NK-92 (cell line): ENCODE results near the gene ADAM12.

Source experiments
- DNase-seq: peaks from one replicate; lab custom pipeline; 2025; ENCODE audit not compliant: unreplicated experiment; lab: John Stamatoyannopoulos, UW

ADAM12 gene

GRCh38 chr10:126092366-126093215 lies 295.7 kb downstream of the ADAM12 start:
- no peak for DNase-seq

DNA sequence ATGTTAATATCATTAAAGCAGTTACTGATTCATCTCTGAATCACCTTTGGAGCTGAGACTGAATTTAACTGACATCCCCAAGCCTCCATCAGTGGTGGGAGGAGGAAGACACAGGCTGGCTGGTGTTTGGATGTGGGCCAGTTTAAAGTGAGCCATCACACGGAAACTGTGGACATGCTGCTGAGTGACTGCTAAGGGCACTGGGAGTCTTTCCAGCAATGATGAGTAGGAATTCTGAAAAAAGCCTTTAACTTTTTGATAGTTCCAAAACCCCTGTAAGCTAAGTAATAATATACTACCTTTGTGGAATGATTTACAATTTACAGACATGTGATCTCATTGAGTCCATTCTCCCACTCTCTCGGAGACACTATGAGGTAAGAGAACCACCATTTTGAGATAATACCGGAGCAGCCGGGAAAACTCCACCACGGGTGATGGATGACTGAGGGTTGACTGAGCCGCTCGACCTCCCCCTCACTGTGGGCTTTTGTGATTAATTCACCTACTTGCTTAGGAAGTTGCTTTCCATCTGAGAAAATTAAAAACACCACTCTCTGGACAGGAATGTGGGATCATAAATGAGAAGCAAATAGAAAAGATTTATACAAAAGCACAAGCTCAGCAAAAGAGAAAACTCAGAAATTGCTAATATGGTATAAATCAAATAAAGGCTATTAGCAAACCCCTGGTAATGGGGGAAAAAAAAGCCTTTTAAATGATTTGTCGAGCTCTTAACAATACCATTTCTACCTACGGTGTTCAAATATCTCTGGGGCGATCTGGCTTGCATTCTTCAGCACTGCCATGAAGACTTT lies 297.2 kb downstream of the ADAM12 start:
- DNase-seq: no peak

- no peak for DNase-seq
Measured at GRCh38 chr10:126090443-126090842, 297.8 kb downstream of the ADAM12 start.

DNA sequence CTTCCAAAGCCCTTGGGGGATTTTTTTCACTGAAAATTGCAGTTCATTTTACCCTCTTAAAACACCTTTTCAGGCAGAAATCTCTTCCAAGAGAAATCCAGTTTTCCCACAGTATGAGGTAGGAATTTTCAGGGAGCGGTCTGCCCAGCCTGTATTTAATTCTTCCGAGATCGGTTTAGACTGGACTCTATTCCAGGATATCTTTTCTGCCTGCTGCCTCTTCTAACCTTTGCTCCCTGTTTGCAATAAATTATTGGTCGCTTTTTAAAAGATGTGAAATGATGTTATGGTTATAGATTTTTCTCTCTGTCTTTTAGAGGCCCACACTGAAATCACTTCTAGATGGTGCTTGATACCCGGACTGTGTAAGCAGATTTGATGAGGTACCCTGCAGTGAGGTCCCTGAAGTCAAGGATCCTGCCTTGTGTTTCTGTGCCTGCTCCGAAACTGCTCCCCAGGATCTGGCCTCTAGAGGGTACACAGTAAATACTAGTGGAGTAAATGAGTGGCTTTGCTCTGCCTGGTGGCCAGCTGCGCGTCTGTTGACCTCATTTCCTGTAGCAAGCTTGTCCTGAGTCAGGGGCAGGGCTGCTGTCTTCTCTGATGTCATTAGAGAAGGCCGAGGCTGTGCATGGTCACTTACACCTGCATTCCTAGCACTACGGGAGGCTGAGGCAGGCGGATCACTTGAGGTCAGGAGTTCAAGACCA lies 300.3 kb downstream of the ADAM12 start:
- DNase-seq: no peak

GRCh38 chr10:126087153-126087680 lies 301.1 kb downstream of the ADAM12 start:
- DNase-seq: no peak

DNA sequence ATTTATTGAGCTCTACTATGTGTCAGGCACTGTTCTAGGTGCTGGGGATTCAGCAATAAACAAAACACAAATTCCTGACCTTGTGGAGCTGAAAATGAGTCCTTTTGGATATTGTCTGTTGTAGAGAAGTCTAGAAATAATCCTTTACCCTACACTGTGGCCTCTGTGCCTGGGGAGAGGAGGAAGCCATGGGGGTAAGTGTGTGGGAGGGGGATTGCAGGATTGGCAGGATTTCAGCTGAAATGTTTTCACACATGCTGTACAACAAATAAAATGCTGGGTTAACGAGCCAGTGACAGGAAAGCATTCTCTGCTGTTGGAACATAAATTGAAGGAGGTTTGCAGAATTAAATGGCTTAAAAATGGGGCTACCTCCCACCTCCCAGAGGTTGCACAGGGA lies 302.5 kb downstream of the ADAM12 start:
- no peak for DNase-seq

- DNase-seq: no peak
Measured at GRCh38 chr10:126084369-126084768, 303.9 kb downstream of the ADAM12 start.

GRCh38 chr10:126083009-126083408 lies 305.3 kb downstream of the ADAM12 start:
- DNase-seq: no peak

DNA sequence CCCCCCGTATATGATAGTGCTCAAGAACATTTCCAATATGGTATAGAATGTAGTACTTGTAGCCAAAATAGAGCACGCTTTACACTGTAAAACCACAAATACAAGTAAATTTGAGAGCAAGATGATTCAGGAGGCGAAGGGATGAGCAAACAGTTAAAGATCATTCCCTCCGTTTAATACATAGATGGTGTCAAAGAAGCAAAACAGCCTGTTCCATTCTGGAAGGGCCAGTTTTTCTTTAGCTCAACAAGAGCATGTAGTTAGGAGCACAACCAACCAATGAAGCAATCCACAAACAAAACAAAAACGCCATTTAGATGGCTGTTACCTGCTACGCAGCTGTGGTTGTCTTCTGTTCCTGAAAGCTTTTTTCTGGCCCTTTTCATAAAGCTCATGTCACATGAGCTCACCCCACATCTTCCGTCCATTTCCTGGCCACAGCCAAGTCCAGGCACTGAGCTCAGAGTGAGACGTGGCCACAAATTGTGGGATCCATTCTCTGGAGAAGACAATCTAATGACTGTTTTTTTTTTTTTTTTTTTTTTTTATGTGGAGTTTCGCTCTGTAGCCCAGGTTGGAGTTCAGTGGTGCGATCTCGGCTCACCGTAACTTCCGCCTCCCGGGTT lies 306.3 kb downstream of the ADAM12 start:
- DNase-seq: no peak

DNA sequence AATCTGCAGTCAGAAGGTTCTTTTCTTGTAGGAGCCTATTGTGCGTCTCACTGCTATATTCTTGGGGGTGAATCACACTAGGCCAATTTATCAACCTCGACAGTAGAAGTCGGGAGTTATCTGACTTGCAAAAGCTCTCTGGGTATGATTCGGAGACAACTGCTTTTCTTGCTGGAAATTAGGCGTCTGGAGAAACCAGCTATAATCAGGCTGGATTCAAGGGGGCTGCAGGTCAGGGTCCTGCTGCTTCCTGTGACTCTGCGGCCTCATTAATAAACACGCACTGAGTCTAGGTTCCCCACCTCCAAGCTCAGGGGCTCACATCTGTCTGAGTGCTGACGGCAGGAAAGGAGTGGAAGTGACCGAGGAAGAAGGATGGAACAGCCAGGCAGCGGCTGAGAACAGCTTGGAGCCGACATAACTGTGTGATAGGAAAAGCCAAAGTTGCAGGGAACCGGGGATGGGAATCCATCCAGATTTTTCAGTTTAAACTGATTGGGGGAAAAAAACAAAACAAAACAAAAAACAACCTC lies 307.3 kb downstream of the ADAM12 start:
- no peak for DNase-seq

GRCh38 chr10:126080291-126080825 lies 307.9 kb downstream of the ADAM12 start:
- DNase-seq: no peak

GRCh38 chr10:126075009-126075408 lies 313.3 kb downstream of the ADAM12 start:
- no peak for DNase-seq

DNA sequence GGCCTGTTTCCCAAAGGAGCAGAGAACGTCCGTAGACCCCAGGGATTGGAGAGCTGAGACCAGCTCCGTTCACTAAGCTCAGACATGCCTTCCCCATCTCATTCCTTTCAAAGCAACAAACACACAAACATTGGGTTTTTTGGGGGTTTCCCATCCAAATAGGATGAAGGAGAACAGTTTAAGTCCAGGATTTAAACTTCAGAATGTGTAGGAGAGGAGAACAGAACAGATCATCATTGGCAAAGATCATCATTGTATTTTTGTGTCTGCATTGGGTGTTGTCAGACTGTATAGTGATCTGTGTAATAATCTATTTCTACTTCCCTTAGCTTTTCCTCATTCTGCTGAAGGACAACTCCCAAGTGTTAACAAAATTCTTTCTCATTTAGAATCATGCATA lies 314.0 kb downstream of the ADAM12 start:
- no peak for DNase-seq

GRCh38 chr10:126073606-126074005 lies 314.7 kb downstream of the ADAM12 start:
- DNase-seq: no peak

- DNase-seq: no peak
Measured at GRCh38 chr10:126072622-126073021, 315.7 kb downstream of the ADAM12 start.

DNA sequence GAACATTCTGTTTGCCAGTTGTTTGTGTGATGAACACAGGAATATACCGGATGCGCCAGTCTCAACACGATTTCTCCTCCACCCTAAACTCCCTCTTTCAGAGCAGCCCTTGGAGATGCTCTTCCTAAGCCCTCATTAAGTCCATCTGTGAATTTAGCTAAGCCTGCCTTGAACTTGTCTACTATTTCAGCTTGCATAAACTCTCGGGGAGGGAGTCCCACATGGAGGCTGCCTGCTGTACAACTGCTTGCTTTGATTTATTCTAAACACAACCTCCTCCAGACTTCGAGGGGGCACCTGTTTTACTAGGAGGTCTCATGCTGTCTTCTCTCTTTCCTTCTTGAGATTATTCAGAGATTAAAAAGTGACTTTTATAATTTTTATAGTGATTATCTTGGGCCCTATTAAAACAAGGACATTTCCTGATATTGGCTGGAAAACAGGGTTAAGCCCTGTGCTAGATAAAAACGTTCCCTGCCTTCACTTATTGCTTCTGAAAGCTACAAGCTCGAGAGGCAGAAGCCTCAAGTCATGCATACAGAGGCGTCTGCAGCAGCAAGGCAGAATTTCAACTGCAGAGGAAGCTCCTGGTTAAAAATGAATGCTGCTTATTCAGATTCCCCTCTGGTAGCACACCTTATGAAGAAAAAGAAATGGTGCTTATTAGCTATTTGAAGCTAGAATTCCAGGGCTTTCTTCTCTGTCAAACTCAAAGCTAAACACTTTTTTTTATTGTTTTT lies 317.6 kb downstream of the ADAM12 start:
- DNase-seq: no peak

- DNase-seq: no peak
Measured at GRCh38 chr10:126068322-126068721, 320.0 kb downstream of the ADAM12 start.

- DNase-seq: no peak
Measured at GRCh38 chr10:126066456-126066855, 321.8 kb downstream of the ADAM12 start.

DNA sequence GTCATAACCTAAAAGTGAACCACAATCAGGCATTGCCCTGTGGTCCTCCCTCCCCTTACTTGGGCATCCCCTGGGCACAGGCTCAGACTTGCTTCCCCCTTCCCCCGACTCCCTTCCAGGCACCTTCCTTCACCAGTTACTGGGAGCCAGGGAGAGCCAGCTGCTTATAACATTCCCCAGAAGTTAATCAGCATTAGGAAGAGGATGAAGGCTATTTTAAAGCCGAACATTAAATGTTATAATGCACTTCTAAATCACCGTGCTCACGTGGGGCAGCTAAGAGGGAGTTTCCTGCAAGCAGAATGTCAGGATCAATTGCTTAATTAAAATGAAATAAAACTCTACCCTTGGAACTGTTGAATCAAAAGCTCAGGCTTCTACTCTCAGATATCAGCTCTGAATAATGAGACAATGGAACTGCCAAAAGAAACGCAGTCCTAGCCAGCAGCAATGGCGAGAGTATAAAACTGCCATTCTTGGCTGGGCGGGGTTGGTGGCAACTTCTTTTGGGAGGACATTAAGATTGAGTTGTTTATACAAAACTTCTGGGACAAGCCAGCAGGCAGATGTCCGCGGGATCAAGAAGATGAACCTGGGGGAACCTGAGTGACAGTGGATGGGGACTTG lies 322.4 kb downstream of the ADAM12 start:
- DNase-seq: no peak
